ACC112 (cell line): ENCODE measurements around the gene TBC1D8.

Experiments used
- H2AFZ ChIP-seq: fragments of 200-600 bp; sonication (generic); one replicate; pipeline ENCODE4 v1.6.0; 2017; ENCODE audit warnings: antibody characterized with exemption, low read length; ENCODE audit not compliant: unreplicated experiment
- H3K27ac ChIP-seq: fragments of 200-600 bp; sonication (generic); 2 replicates; pipeline ENCODE4 v1.5.1; 2014; ENCODE audit warnings: low read depth, mild to moderate bottlenecking, antibody characterized with exemption, low read length, moderate library complexity
- H3K27me3 ChIP-seq: fragments of 200-600 bp; sonication (generic); 2 replicates; pipeline ENCODE4 v1.6.1; 2014; ENCODE audit warnings: mild to moderate bottlenecking, antibody characterized with exemption, low read length, moderate library complexity, mixed read lengths; ENCODE audit not compliant: insufficient read depth
- H3K36me3 ChIP-seq: fragments of 200-600 bp; sonication (generic); 2 replicates; pipeline ENCODE4 v1.6.1; 2016; ENCODE audit warnings: mild to moderate bottlenecking, antibody characterized with exemption, low read length, moderate library complexity, mixed read lengths; ENCODE audit not compliant: insufficient read depth
- H3K4me1 ChIP-seq: fragments of 200-600 bp; sonication (generic); one replicate; pipeline ENCODE4 v1.6.1; 2016; ENCODE audit warnings: low read length, mixed read lengths; ENCODE audit not compliant: insufficient read depth, unreplicated experiment, control insufficient read depth
- H3K4me3 ChIP-seq: fragments of 200-600 bp; sonication (generic); 2 replicates; pipeline ENCODE4 v1.5.1; 2014; ENCODE audit warnings: mild to moderate bottlenecking, low read depth, low read length
- H3K79me2 ChIP-seq: fragments of 200-600 bp; sonication (generic); one replicate; pipeline ENCODE4 v1.6.0; 2016; ENCODE audit warnings: low read length; ENCODE audit not compliant: control insufficient read depth, unreplicated experiment, insufficient read depth

TBC1D8 gene

GRCh38 chr2:101121174-101121573 lies 30.0 kb downstream of the TBC1D8 start:
- Histone ChIP-seq H3K27ac (peak overlapping the region; percentile 97), H3K4me3 (no peak overlapping the region), H3K4me1 (peaks cover 64% of the 10 kb centered on the region), H3K36me3 (peaks cover 4% of the 10 kb centered on the region), H2AFZ (no peak overlapping the region), H3K79me2 (peaks cover 60% of the 10 kb centered on the region), H3K27me3 (no peaks in the 10 kb centered on the region)

GRCh38 chr2:101120124-101120996 lies 30.8 kb downstream of the TBC1D8 start:
- Histone ChIP-seq H3K27ac (peak overlapping the region; percentile 97), H2AFZ (no peak overlapping the region), H3K79me2 (peaks cover 63% of the 10 kb centered on the region), H3K4me3 (peak overlapping the region; percentile 36; the same call in 1 of the 2 replicates), H3K36me3 (peaks cover 4% of the 10 kb centered on the region), H3K27me3 (no peaks in the 10 kb centered on the region), H3K4me1 (peaks cover 56% of the 10 kb centered on the region)

- Histone ChIP-seq H3K27ac (peak overlapping the region; percentile 97), H2AFZ (no peak overlapping the region), H3K4me1 (peaks cover 57% of the 10 kb centered on the region), H3K27me3 (no peaks in the 10 kb centered on the region), H3K79me2 (peaks cover 72% of the 10 kb centered on the region), H3K4me3 (peak overlapping the region; percentile 36), H3K36me3 (peaks cover 4% of the 10 kb centered on the region)
These were observed 31.8 kb downstream of the TBC1D8 start for GRCh38 chr2:101119431-101119830.

GRCh38 chr2:101116841-101117552 lies 34.2 kb downstream of the TBC1D8 start:
- Histone ChIP-seq H3K27me3 (no peaks in the 10 kb centered on the region), H3K4me3 (no peak overlapping the region), H3K27ac (no peak overlapping the region), H3K36me3 (no peaks in the 10 kb centered on the region; the same call in 1 of the 2 replicates), H3K79me2 (peaks cover 71% of the 10 kb centered on the region), H2AFZ (no peak overlapping the region), H3K4me1 (peaks cover 59% of the 10 kb centered on the region)

- Histone ChIP-seq H3K4me3 (no peak overlapping the region), H3K27ac (no peak overlapping the region), H3K4me1 (peaks cover 62% of the 10 kb centered on the region), H2AFZ (no peak overlapping the region), H3K27me3 (no peaks in the 10 kb centered on the region), H3K79me2 (peaks cover 71% of the 10 kb centered on the region), H3K36me3 (no peaks in the 10 kb centered on the region; the same call in 1 of the 2 replicates)
These were observed 34.8 kb downstream of the TBC1D8 start for GRCh38 chr2:101116348-101116747.

GRCh38 chr2:101115664-101116063 lies 35.5 kb downstream of the TBC1D8 start:
- peaks cover 61% of the 10 kb centered on the region for H3K4me1 ChIP-seq
- no peak overlapping the region for H2AFZ ChIP-seq
- no peak overlapping the region for H3K4me3 ChIP-seq
- no peaks in the 10 kb centered on the region; the same call in 1 of the 2 replicates for H3K36me3 ChIP-seq
- no peaks in the 10 kb centered on the region for H3K27me3 ChIP-seq
- peaks cover 73% of the 10 kb centered on the region for H3K79me2 ChIP-seq
- H3K27ac ChIP-seq, result no peak overlapping the region

- H3K79me2 ChIP-seq, result peaks cover 76% of the 10 kb centered on the region
- no peaks in the 10 kb centered on the region; the same call in 1 of the 2 replicates for H3K36me3 ChIP-seq
- H2AFZ ChIP-seq, result no peak overlapping the region
- H3K27me3 ChIP-seq, result no peaks in the 10 kb centered on the region
- H3K4me3 ChIP-seq, result no peak overlapping the region
- peaks cover 61% of the 10 kb centered on the region for H3K4me1 ChIP-seq
- H3K27ac ChIP-seq, result peak overlapping the region; percentile 86
These were observed 36.4 kb downstream of the TBC1D8 start for GRCh38 chr2:101114815-101115214.

- H3K4me3 ChIP-seq, result no peak overlapping the region
- peak overlapping the region; percentile 86 for H3K27ac ChIP-seq
- peaks cover 76% of the 10 kb centered on the region for H3K79me2 ChIP-seq
- H2AFZ ChIP-seq, result no peak overlapping the region
- peaks cover 61% of the 10 kb centered on the region for H3K4me1 ChIP-seq
- H3K27me3 ChIP-seq, result no peaks in the 10 kb centered on the region
- H3K36me3 ChIP-seq, result no peaks in the 10 kb centered on the region; the same call in 1 of the 2 replicates
These were observed 36.9 kb downstream of the TBC1D8 start for GRCh38 chr2:101114268-101114783.

GRCh38 chr2:101113441-101114267 lies 37.5 kb downstream of the TBC1D8 start:
- H3K4me3 ChIP-seq, result peak overlapping the region; percentile 19
- no peaks in the 10 kb centered on the region for H3K27me3 ChIP-seq
- H3K36me3 ChIP-seq, result no peaks in the 10 kb centered on the region; the same call in 1 of the 2 replicates
- no peak overlapping the region for H2AFZ ChIP-seq
- H3K27ac ChIP-seq, result peak overlapping the region; percentile 86
- peaks cover 75% of the 10 kb centered on the region for H3K79me2 ChIP-seq
- peaks cover 54% of the 10 kb centered on the region for H3K4me1 ChIP-seq

- Histone ChIP-seq H3K4me1 (peaks cover 54% of the 10 kb centered on the region), H3K27ac (peak overlapping the region; percentile 86)
These were observed 38.4 kb downstream of the TBC1D8 start for GRCh38 chr2:101112772-101113157.

More at GRCh38 chr2:101112772-101113157, 38.4 kb downstream of the TBC1D8 start:
- Histone ChIP-seq H2AFZ (no peak overlapping the region), H3K36me3 (no peaks in the 10 kb centered on the region; the same call in 1 of the 2 replicates), H3K79me2 (peaks cover 80% of the 10 kb centered on the region), H3K4me3 (peak overlapping the region; percentile 19; the same call in 1 of the 2 replicates), H3K27me3 (no peaks in the 10 kb centered on the region)
